Measurements from ENCODE around the gene SSX2IP. TPM values are rescaled to one million over a fixed set of nuclear protein-coding genes. Genes with fewer than 3 reads are reported as not detected.

Gene SSX2IP
- total RNA-seq, 1 donor: 40.3 TPM

- no peak for DNase-seq (ENCODE audit: low read depth)
- TF ChIP-seq, protein P1, sequence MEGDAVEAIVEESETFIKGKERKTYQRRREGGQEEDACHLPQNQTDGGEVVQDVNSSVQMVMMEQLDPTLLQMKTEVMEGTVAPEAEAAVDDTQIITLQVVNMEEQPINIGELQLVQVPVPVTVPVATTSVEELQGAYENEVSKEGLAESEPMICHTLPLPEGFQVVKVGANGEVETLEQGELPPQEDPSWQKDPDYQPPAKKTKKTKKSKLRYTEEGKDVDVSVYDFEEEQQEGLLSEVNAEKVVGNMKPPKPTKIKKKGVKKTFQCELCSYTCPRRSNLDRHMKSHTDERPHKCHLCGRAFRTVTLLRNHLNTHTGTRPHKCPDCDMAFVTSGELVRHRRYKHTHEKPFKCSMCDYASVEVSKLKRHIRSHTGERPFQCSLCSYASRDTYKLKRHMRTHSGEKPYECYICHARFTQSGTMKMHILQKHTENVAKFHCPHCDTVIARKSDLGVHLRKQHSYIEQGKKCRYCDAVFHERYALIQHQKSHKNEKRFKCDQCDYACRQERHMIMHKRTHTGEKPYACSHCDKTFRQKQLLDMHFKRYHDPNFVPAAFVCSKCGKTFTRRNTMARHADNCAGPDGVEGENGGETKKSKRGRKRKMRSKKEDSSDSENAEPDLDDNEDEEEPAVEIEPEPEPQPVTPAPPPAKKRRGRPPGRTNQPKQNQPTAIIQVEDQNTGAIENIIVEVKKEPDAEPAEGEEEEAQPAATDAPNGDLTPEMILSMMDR (IDR thresholded peaks at IDR 0.05; ENCODE audit: insufficient read depth, low read length): no peak
- H3K4me3 ChIP-seq (ENCODE audit: low read depth, low read length): no peak overlapping the region
These were observed 11.9 kb upstream of the SSX2IP start for GRCh38 chr1:84702143-84702542.

- DNase-seq (ENCODE audit: low read depth): peak; percentile 51
- H3K4me3 ChIP-seq (ENCODE audit: low read depth, low read length): no peak overlapping the region
- TF ChIP-seq, protein P1 (IDR thresholded peaks at IDR 0.05; ENCODE audit: insufficient read depth, low read length): no peak
These were observed 11.1 kb upstream of the SSX2IP start for GRCh38 chr1:84701376-84701775.

DNA sequence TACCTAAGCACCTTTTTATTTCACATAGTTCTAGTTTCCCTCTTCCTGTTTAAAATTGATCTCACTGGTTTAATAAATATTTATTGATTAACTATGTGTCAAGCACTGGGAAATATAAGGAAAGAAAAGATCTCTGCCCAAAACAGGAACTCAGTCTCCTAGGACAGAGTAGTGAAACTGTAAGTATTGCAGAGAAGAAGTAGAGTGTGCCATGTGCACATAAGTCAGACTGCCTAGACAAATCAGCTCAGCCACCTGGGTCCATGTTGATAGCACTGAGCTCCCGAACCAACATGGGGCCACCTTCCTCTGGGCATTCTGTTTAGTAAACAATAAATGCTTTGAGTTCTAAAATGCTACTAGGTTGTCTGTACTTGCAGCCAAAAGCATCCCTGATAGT, 9.8 kb upstream of the SSX2IP start:
- TF ChIP-seq, protein P1 (IDR thresholded peaks at IDR 0.05; ENCODE audit: insufficient read depth, low read length): no peak
- H3K4me3 ChIP-seq (ENCODE audit: low read depth, low read length): no peak overlapping the region
- DNase-seq (ENCODE audit: low read depth): no peak

DNA sequence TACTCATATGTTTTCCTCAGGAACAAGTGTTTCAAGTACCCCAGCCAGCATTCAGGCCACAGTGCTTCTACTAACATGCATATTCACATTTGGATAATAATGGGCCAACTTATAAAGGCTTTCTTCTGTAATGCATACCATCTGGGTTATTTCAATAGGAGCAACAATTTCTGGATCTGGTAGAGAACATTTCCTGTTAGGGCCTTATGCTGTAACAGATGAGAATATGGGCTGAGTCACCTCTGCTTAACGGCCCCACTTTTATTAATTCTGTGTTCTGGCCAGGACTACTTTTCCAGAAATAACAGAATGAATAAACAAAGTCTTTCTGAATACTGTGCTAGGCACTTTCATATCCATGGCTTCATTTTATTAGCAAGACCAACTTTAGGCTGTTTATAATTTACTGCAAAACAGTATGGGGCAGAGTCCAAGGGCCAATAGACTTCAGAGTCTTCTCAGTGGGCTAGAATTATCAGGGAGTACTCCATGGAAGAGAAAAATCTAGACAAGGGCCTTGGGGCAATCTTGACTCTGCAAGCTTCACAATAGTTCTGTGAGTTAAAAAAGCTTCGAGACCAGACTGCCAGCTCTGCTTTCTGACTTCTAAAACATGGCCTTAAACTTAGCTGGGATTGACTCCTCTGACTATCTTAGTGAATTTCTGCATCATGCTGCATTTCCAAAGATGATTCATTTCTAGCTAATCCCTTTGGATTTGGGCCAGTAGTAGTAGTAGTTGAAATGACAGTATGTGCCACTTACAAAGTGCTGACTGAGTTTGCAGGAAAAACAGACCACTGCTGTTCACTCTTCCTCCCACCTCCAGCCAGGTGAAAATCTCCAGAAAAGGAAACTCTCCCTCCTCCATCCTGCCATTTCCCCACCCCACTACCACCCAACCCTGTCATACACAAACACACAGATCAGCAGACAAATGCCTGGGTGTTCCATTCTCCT, 8.2 kb upstream of the SSX2IP start:
- TF ChIP-seq, protein P1 (IDR thresholded peaks at IDR 0.05; ENCODE audit: insufficient read depth, low read length): no peak
- H3K4me3 ChIP-seq (ENCODE audit: low read depth, low read length): no peak overlapping the region
- peak; percentile 96 for DNase-seq (ENCODE audit: low read depth)

DNA sequence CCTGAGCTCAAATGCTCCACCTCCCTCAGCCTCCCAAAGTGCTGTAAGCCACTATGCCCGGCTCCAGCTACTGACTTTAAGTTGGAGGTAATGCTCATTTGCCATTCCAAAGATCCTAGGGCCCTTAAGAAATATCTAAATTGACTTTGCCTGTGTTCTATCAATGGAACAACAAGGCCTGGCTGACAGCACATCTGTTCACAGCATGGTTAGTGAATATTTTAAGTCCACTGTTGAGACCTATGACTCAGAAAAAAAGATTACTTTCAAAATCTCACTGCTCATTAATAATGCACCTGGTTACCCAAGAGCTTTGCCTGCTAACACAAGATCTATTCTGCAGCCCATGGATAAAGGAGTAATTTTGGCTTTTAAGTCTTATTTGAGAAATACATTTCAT, 3.5 kb upstream of the SSX2IP start:
- TF ChIP-seq, protein P1 (IDR thresholded peaks at IDR 0.05; ENCODE audit: insufficient read depth, low read length): no peak
- H3K4me3 ChIP-seq (ENCODE audit: low read depth, low read length): no peak overlapping the region
- DNase-seq (ENCODE audit: low read depth): peak; percentile 37

- DNase-seq (ENCODE audit: low read depth): peak; percentile 49
- TF ChIP-seq, protein P1 (IDR thresholded peaks at IDR 0.05; ENCODE audit: insufficient read depth, low read length): no peak
- no peak overlapping the region for H3K4me3 ChIP-seq (ENCODE audit: low read depth, low read length)
These were observed 2.7 kb upstream of the SSX2IP start for GRCh38 chr1:84693005-84693404.
